HepG2 (cell line): Measurements from ENCODE around the gene TSPAN31. TPM values are rescaled to one million over a fixed set of nuclear protein-coding genes. Genes with fewer than 3 reads are reported as not detected.

ENCODE experiments used
- ATAC-seq: fragments of 200-7000 bp; cut with Tn5 transposase; 3 replicates; pipeline ENCODE4 v1.9.1; 2020; ENCODE audit warnings: mild to moderate bottlenecking, moderate library complexity
- BruUV-seq: library from RNA; stranded (reverse); fragments of 400-500 nt; replicated peaks from 2 replicates; lab custom pipeline; 2021; lab: Mats Ljungman, UMichigan
- CTCF ChIA-PET: fragments of 300-600 bp; formaldehyde crosslinking; extraction: SDS; loops from one replicate; lab custom pipeline; 2021; ENCODE audit warnings: low total read pairs, inconsistent platforms, low intra/inter-chr PET ratio; lab: Yijun Ruan, JAX
- POLR2A ChIA-PET: fragments of 350-600 bp; sonication (Branson Sonifier 250); formaldehyde crosslinking; loops from one replicate; lab custom pipeline; 2020; ENCODE audit warnings: antibody characterized with exemption, inconsistent platforms; lab: Yijun Ruan, JAX
- DNase-seq: peaks from one replicate; pipeline ENCODE4 v3.0.0-alpha.2; 2015; ENCODE audit warnings: low spot score
- FAIRE-seq: peaks from 3 replicates; lab custom pipeline; 2011; peaks lifted over from hg19 to GRCh38; lab: Jason Lieb, UNC
- H2AFZ ChIP-seq: one replicate; pipeline ENCODE4 v1.6.1; 2011; ENCODE audit warnings: low read length, inconsistent platforms
- H3K27ac ChIP-seq: fragments of 300-600 bp; 3 replicates; pipeline ENCODE4 v1.8.0; 2011; ENCODE audit warnings: mixed run types, mild to moderate bottlenecking, mixed read lengths, low read length, inconsistent platforms; ENCODE audit not compliant: insufficient read depth; ENCODE audit errors: extremely low read length
- H3K27me3 ChIP-seq, 2 experiments: fragments of 200-600 bp in 1 of 2; 2 replicates in 1 of 2; 3 replicates in 1 of 2; pipeline versions ENCODE4 v1.6.0 to v1.8.0; 2011; ENCODE audit warnings: low read length in 2 of 2, mild to moderate bottlenecking in 2 of 2, moderate library complexity in 2 of 2, inconsistent platforms in 1 of 2; ENCODE audit not compliant: insufficient read depth in 2 of 2, control insufficient read depth in 1 of 2
- H3K36me3 ChIP-seq, 2 experiments: fragments of 200-600 bp in 1 of 2; replicated peaks in 1 of 2; 2 replicates in 1 of 2; 3 replicates in 1 of 2; pipeline versions ENCODE4 v1.5.1 to v1.8.0; 2011; ENCODE audit warnings: low read length in 2 of 2, inconsistent platforms in 1 of 2; ENCODE audit not compliant: insufficient read depth in 2 of 2, control insufficient read depth in 1 of 2
- H3K4me1 ChIP-seq: 2 replicates; pipeline ENCODE4 v1.5.1; 2012; ENCODE audit warnings: low read length, inconsistent platforms; ENCODE audit not compliant: insufficient read depth
- H3K4me2 ChIP-seq: 2 replicates; pipeline ENCODE4 v1.6.0; 2011; ENCODE audit warnings: low read depth, low read length, inconsistent platforms
- H3K4me3 ChIP-seq, 3 experiments: fragments of 200-600 bp in 1 of 3; sonication (generic), shearing (Covaris generic) in 1 of 3; replicated peaks in 1 of 3; 2 replicates each; pipeline ENCODE4 v1.5.1; 2011 to 2016; ENCODE audit warnings: low read length in 3 of 3, inconsistent platforms in 2 of 3, low read depth in 2 of 3, mild to moderate bottlenecking in 2 of 3, control low read depth in 1 of 3, mixed read lengths in 1 of 3; ENCODE audit not compliant: insufficient read depth in 1 of 3
- H3K79me2 ChIP-seq: one replicate; pipeline ENCODE4 v1.6.1; 2011; ENCODE audit warnings: low read length, inconsistent platforms; ENCODE audit not compliant: insufficient read depth
- H3K9ac ChIP-seq: 2 replicates; pipeline ENCODE4 v1.6.0; 2011; ENCODE audit warnings: mild to moderate bottlenecking, low read depth, low read length, inconsistent platforms; ENCODE audit not compliant: insufficient read depth
- H3K9me3 ChIP-seq: 2 replicates; pipeline ENCODE4 v1.5.1; 2012; ENCODE audit warnings: mild to moderate bottlenecking, low read length
- H4K20me1 ChIP-seq: 2 replicates; pipeline ENCODE4 v1.6.0; 2011; ENCODE audit warnings: inconsistent platforms, mild to moderate bottlenecking, low read length, moderate library complexity; ENCODE audit not compliant: insufficient read depth
- E2F1 ChIP-seq: sonication (generic); formaldehyde crosslinking; IDR thresholded peaks from 2 replicates; pipeline ENCODE4 v1.5.0; 2020; ENCODE audit warnings: missing genetic modification reagents
- JUN ChIP-seq: sonication (generic); formaldehyde crosslinking; IDR thresholded peaks from 2 replicates; pipeline ENCODE4 v1.4.0; 2020; ENCODE audit warnings: mild to moderate bottlenecking, missing genetic modification reagents
- MAF1 ChIP-seq: sonication (generic); formaldehyde crosslinking; IDR thresholded peaks from 2 replicates; pipeline ENCODE4 v1.5.0; 2020; ENCODE audit warnings: missing genetic modification reagents, borderline replicate concordance
- PBX2 ChIP-seq: IDR thresholded peaks from 2 replicates; pipeline ENCODE4 v1.6.1; 2016; ENCODE audit warnings: control low read depth
- RARG ChIP-seq: sonication (generic); formaldehyde crosslinking; IDR thresholded peaks from 2 replicates; pipeline ENCODE4 v1.4.0; 2020; ENCODE audit warnings: low read depth, mild to moderate bottlenecking, missing genetic modification reagents
- SAFB2 ChIP-seq: sonication (generic); formaldehyde crosslinking; IDR thresholded peaks from 2 replicates; pipeline ENCODE4 v1.5.1; 2020; ENCODE audit warnings: missing genetic modification reagents, low read depth, mild to moderate bottlenecking, borderline replicate concordance
- ZKSCAN5 ChIP-seq: sonication (generic); formaldehyde crosslinking; IDR thresholded peaks from 2 replicates; pipeline ENCODE4 v1.5.1; 2020; ENCODE audit warnings: mild to moderate bottlenecking, missing genetic modification reagents
- ZNF382 ChIP-seq: sonication (generic); formaldehyde crosslinking; IDR thresholded peaks from 2 replicates; pipeline ENCODE4 v1.5.0; 2020; ENCODE audit warnings: missing genetic modification reagents, mild to moderate bottlenecking, borderline replicate concordance
- ZNF562 ChIP-seq: sonication (generic); formaldehyde crosslinking; IDR thresholded peaks from 2 replicates; pipeline ENCODE4 v1.8.0; 2022; ENCODE audit warnings: missing genetic modification reagents, borderline replicate concordance
- ZNF644 ChIP-seq: IDR thresholded peaks from 2 replicates; pipeline ENCODE4 v1.6.1; 2016; ENCODE audit warnings: low read depth
- WGBS: methylation state at CpG from one replicate; pipeline ENCODE4 v1.1.6; 2017; ENCODE audit warnings: low lambda C conversion rate; 5-methylcytosine and 5-hydroxymethylcytosine counted together
- in situ Hi-C: cut with HindIII; loops from 2 replicates; pipeline ENCODE4 v1.10.0; 2017; ENCODE audit warnings: low pct_unique_long_range_greater_than_20kb; ENCODE audit not compliant: extremely low pct_ligation_motif_present
- intact Hi-C: fragments of 100-400 bp; cut with micrococcal nuclease; formaldehyde crosslinking; loops from one replicate; pipeline ENCODE4 v1.10.0; 2022; ENCODE audit not compliant: unreplicated experiment
- polyA plus RNA-seq, 8 experiments: library from polyadenylated mRNA; depleted of rRNA in 3 of 8; stranded (reverse) in 7 of 8; unstranded in 1 of 8; fragments of >200 nt; fragmentation: Illumina TruSeq in 4 of 8; extraction: Trizol in 4 of 8; gene quantifications; 2 replicates each; pipeline versions ENCODE4 v1.2.1 to v1.2.3, GENCODE V29; 2011 to 2016; ENCODE audit warnings: low read depth in 4 of 8, missing spikeins in 1 of 8, mixed read lengths in 1 of 8; ENCODE audit not compliant: insufficient read depth in 1 of 8
- total RNA-seq, 5 experiments: library from RNA; depleted of rRNA; stranded (reverse); fragments of >200 nt; fragmentation: Illumina TruSeq; extraction: Trizol; gene quantifications; 2 replicates each; pipeline ENCODE4 v1.2.3, GENCODE V29; 2016; ENCODE audit warnings: low read depth in 1 of 5
- TF ChIP-seq, protein P1 (sequence below): sonication (generic); formaldehyde crosslinking; IDR thresholded peaks from 2 replicates; pipeline ENCODE4 v1.8.0; 2022; ENCODE audit warnings: mild to moderate bottlenecking, missing genetic modification reagents; ENCODE audit not compliant: insufficient replicate concordance
- TF ChIP-seq, protein P2 (sequence below): sonication (generic); formaldehyde crosslinking; IDR thresholded peaks from 2 replicates; pipeline ENCODE4 v1.4.0; 2020; ENCODE audit warnings: mild to moderate bottlenecking, missing genetic modification reagents
- TF ChIP-seq, protein P3 (sequence below): IDR thresholded peaks from 2 replicates; pipeline ENCODE4 v1.4.0; 2020; ENCODE audit warnings: mild to moderate bottlenecking, missing genetic modification reagents

The TSPAN31 gene
- total and polyA plus RNA-seq, 2 of the 13 experiments (the other 11 are each of a cell fraction or from before 2014, with no cell fraction given): 10.4 to 24.6 TPM

DNA sequence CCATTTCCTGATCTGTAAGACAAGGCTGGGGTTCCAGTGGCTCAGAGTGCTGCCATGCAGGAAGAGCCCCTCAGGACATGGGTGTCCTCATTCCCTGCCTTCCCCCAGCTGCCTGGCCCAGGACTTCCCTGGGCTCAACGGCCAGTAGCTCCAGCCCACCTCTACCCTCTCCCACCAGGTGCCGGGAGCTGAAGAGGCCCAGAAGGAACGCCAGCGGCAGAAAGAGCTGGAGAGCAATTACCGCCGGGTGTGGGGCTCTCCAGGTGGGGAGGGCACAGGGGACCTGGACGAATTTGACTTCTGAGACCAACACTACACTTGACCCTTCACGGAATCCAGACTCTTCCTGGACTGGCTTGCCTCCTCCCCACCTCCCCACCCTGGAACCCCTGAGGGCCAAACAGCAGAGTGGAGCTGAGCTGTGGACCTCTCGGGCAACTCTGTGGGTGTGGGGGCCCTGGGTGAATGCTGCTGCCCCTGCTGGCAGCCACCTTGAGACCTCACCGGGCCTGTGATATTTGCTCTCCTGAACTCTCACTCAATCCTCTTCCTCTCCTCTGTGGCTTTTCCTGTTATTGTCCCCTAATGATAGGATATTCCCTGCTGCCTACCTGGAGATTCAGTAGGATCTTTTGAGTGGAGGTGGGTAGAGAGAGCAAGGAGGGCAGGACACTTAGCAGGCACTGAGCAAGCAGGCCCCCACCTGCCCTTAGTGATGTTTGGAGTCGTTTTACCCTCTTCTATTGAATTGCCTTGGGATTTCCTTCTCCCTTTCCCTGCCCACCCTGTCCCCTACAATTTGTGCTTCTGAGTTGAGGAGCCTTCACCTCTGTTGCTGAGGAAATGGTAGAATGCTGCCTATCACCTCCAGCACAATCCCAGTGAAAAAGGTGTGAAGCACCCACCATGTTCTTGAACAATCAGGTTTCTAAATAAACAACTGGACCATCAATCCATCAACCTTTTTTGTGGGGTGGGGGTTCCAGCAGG lies 23.9 kb upstream of the TSPAN31 start:
- ChIA-PET POLR2A (no interaction called here), CTCF (no interaction called here)
- Histone ChIP-seq H4K20me1 (no peaks in the 10 kb centered on the region), H3K9ac (no peak overlapping the region), H3K27me3 (no peaks in the 10 kb centered on the region), H3K27ac (no peak overlapping the region), H3K4me2 (no peak overlapping the region), H3K36me3 (peaks cover 16 to 47% of the 10 kb centered on the region in 2 experiments), H2AFZ (no peak overlapping the region), H3K4me1 (peaks cover 8% of the 10 kb centered on the region; the same call in 1 of the 2 replicates), H3K9me3 (no peaks in the 10 kb centered on the region), H3K79me2 (no peaks in the 10 kb centered on the region), H3K4me3 (no peak overlapping the region)
- intact Hi-C loops: no loop called here
- ATAC-seq (no peak), FAIRE-seq (no peak), DNase-seq (no peak)
- WGBS: 49% methylated on average over 2 of the region's 11 CpGs
- in situ Hi-C loops: no loop called here
- TSS peak; percentile 89 for BruUV-seq
- TF ChIP-seq ZNF562: no peak
- TF ChIP-seq PBX2 (CRISPR knock-in tag): no peak
- TF ChIP-seq MAF1 (CRISPR knock-in tag): no peak
- TF ChIP-seq, protein P1, sequence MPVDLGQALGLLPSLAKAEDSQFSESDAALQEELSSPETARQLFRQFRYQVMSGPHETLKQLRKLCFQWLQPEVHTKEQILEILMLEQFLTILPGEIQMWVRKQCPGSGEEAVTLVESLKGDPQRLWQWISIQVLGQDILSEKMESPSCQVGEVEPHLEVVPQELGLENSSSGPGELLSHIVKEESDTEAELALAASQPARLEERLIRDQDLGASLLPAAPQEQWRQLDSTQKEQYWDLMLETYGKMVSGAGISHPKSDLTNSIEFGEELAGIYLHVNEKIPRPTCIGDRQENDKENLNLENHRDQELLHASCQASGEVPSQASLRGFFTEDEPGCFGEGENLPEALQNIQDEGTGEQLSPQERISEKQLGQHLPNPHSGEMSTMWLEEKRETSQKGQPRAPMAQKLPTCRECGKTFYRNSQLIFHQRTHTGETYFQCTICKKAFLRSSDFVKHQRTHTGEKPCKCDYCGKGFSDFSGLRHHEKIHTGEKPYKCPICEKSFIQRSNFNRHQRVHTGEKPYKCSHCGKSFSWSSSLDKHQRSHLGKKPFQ (CRISPR knock-in tag): no peak
- TF ChIP-seq ZNF644 (CRISPR knock-in tag): no peak
- TF ChIP-seq SAFB2 (CRISPR knock-in tag): no peak
- no peak for TF ChIP-seq E2F1 (CRISPR knock-in tag)
- TF ChIP-seq, protein P2, sequence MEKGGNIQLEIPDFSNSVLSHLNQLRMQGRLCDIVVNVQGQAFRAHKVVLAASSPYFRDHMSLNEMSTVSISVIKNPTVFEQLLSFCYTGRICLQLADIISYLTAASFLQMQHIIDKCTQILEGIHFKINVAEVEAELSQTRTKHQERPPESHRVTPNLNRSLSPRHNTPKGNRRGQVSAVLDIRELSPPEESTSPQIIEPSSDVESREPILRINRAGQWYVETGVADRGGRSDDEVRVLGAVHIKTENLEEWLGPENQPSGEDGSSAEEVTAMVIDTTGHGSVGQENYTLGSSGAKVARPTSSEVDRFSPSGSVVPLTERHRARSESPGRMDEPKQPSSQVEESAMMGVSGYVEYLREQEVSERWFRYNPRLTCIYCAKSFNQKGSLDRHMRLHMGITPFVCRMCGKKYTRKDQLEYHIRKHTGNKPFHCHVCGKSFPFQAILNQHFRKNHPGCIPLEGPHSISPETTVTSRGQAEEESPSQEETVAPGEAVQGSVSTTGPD: no peak
- TF ChIP-seq JUN (CRISPR knock-in tag): no peak
- no peak for TF ChIP-seq ZNF382 (CRISPR knock-in tag)
- TF ChIP-seq, protein P3, sequence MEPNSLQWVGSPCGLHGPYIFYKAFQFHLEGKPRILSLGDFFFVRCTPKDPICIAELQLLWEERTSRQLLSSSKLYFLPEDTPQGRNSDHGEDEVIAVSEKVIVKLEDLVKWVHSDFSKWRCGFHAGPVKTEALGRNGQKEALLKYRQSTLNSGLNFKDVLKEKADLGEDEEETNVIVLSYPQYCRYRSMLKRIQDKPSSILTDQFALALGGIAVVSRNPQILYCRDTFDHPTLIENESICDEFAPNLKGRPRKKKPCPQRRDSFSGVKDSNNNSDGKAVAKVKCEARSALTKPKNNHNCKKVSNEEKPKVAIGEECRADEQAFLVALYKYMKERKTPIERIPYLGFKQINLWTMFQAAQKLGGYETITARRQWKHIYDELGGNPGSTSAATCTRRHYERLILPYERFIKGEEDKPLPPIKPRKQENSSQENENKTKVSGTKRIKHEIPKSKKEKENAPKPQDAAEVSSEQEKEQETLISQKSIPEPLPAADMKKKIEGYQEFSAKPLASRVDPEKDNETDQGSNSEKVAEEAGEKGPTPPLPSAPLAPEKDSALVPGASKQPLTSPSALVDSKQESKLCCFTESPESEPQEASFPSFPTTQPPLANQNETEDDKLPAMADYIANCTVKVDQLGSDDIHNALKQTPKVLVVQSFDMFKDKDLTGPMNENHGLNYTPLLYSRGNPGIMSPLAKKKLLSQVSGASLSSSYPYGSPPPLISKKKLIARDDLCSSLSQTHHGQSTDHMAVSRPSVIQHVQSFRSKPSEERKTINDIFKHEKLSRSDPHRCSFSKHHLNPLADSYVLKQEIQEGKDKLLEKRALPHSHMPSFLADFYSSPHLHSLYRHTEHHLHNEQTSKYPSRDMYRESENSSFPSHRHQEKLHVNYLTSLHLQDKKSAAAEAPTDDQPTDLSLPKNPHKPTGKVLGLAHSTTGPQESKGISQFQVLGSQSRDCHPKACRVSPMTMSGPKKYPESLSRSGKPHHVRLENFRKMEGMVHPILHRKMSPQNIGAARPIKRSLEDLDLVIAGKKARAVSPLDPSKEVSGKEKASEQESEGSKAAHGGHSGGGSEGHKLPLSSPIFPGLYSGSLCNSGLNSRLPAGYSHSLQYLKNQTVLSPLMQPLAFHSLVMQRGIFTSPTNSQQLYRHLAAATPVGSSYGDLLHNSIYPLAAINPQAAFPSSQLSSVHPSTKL (CRISPR knock-in tag): no peak
- TF ChIP-seq ZKSCAN5 (CRISPR knock-in tag): no peak
- no peak for TF ChIP-seq RARG (CRISPR knock-in tag)
